ENCODE results near the gene ADPRHL1.

Gene ADPRHL1

DNA sequence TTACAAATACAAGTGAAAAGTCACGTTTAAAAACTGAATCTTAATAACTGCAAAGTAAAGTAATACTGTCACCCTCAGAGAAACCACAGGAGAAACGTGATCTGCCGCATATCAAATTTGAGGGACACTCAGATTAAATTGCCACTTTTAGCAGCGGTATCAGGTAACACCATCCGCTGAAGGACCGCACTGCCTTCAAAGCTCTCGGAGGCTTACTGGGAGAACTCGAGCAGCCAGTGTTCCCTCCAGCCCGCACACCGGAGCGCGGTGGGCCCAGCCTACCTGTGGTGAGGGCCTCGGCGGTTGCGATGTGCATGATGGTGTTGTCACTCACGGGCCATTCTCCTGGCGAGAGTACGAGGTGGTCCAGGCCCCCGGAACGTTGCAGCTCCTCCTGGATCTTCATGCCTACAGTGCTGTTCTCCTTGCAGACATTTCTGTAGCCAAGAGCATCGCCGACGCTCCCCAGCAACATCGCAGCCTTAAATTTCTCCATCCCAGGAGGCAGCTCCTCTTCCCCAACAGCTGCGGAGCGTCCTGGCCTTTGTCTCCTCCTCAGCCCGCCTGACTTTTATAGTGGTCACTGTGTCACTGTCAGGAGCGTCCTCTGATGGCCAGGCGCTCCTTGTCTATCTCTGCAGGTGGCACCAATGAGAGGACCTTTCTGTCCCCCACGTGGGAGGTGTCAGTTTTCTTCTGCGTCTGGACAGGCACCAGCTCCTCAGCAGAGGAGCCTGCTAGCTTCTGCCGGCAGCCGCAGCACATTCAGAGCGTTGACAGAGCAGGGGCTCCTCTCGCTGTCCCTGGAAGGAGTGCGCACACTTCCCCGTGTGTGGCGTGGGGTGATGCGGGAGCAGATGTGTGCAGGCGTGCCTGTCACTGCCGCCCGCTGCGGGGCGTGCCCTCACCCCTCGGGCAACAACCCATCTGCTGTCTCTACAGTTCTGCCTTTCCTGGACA, at the start of gene ADPRHL1:
ADPRHL1 (minus strand) TSS at position 547 of the 960 bp plus-strand sequence; CDS start at position 496, 51 bp downstream.
- DNase-seq (ENCODE audit: low read depth in 3 of 3) = no peak

DNA sequence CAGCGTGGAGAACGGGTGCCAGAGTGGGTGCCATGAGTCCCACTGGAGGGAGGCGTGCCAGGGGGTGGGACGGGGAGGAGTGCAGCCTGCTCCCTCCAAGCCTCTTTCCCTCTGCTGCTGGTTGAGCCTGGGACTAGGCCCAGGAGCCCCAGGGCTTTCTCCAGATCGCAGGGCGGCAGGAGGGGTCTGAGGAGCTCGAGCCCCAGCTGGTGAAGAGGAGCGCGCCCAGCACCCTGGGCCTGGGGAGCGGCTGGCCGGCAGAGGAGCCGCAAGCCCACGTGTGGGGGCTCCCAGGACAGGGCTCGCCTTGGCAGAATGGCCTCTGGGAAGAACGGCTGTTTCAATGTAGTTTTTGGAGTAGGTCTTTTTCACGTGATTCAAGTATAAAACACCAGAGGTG, 49.4 kb upstream of the ADPRHL1 start:
- DNase-seq (ENCODE audit: low read depth in 3 of 3) = no peak

DNA sequence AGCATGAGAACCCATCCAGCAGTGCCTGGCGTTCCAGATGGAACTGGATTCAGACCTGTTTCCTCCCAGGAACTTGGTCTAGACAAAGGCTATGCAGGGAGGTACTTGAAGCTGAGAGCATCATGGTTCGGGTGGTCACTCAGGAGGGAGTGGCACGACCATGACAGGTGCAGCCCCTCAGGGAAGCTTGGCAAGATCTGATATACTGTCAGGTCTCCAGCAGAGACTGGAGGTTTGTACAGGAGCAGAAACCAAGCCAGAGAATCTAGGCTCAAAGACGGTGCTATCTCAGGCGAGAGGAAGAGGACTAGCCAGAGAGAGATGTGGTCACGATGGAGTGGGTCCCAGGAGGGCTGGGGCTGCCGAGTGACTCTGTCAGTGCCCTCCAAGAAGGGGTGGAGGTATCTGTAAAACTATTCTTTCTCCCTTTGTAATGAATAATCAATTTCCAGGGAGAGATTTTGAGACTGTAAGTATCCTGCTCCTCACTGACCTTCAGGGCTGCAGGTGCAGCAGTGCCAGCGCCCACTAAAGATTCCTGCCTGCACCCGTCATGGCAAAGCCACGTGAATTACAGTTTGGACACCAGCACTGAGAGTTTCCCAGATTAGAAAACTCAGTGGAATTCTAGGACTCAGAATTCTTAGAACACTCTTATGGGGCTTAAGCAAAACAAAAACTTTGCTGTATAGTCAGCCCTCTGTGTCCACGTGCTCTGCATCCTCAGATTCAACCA, 47.4 kb upstream of the ADPRHL1 start:
- DNase-seq (ENCODE audit: low read depth in 3 of 3) = no peak

DNA sequence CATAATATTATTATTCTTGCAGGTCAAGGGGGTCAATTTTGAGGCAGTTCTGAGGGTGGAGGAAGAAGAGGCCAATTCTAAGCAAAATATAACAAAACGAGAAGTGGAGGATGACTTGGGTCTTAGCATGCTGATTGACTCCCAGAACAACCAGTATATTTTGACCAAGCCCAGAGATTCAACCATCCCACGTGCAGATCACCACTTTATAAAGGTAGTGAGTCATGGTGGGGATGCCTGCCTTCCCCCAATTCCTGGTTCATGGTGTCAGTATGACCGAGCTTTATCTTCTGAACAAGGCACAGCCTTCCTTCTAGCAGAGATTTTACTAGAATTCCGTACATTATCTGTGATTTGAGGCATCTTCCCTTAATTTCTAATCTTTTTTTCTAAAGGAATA, 46.6 kb upstream of the ADPRHL1 start:
- no peak for DNase-seq (ENCODE audit: low read depth in 3 of 3)

DNA sequence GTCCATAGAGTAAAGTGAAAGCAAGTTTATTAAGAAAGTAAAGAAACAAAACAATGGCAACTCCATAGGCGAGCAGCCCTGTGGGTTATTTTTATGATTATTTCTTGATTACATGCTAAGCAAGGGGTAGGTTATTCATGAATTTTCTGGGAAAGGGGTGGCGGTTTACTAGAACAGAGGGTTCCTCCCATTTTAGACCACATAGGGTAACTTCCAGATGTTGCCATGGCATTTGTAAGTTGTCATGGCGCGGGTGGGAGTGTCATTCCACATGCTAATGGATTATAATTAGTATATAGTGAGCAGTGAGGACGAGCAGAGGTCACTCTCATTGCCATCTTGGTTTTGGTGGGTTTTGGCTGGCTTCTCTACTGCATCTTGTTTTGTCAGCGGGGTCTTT, 45.6 kb upstream of the ADPRHL1 start:
- DNase-seq (ENCODE audit: low read depth in 3 of 3) = no peak

DNA sequence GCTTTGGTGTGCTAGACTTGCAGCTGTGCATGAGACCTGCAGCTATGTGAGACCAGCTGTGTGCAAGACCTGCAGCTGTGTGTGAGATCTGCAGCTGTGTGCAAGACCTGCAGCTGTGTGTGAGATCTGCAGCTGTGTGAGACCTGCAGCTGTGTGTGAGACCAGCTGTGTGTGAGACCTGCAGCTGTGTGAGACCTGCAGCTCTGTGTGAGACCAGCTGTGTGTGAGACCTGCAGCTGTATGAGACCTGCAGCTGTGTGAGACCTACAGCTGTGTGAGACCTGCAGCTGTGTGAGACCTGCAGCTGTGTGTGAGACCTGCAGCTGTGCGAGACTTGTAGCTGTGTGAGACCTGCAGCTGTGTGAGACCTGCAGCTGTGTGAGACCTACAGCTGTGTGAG, 43.9 kb upstream of the ADPRHL1 start:
- DNase-seq (ENCODE audit: low read depth in 3 of 3) = no peak

DNA sequence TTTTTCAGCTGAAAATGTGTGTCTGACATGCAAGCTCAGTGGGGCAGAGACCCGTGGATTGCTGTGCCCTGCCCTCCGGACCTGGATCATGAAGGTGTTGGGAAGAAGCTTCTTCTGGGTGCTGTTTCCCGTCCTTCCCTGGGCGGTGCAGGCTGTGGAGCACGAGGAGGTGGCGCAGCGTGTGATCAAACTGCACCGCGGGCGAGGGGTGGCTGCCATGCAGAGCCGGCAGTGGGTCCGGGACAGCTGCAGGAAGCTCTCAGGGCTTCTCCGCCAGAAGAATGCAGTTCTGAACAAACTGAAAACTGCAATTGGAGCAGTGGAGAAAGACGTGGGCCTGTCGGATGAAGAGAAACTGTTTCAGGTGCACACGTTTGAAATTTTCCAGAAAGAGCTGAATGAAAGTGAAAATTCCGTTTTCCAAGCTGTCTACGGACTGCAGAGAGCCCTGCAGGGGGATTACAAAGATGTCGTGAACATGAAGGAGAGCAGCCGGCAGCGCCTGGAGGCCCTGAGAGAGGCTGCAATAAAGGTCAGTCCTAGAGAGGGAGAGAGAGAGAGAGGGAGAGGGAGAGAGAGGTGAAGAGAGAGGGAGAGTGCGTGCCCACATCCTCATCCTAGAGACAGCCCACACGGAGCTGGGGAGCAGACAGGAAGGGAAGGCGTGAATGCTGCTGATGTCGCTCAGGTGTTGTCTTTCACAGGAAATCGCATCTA, 42.4 kb upstream of the ADPRHL1 start:
- DNase-seq (ENCODE audit: low read depth in 3 of 3) = no peak

DNA sequence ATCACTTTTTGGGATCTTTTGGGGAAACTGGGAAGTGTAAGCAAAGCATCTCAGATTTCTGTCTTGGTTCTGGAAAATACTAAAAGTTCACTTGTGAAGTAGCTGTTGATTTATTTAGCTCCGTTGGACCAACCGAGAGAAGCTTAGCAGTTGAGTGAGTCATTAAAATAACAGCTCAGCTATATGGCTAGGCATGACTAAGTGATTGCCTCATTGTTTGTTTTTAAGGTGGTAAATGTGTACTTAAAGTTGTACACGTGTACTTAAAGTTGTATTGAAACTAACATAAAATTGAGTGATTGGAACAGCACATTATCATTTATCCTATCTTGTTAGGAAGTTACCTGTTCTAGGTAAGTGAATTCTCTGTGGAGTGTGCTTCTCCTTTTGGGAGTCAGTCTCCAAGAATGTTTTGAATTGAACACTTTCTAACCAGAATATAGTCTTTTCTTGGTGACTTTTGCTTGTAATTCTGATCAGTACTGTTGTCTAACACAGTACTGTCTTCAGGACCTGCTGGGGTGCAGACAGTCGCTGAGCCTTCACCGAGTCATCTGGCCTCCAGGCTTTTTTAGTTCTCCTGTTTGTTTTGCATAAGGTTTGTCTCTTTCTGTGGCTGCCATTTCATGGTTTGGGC, 40.1 kb upstream of the ADPRHL1 start:
- DNase-seq (ENCODE audit: low read depth in 3 of 3) = no peak

DNA sequence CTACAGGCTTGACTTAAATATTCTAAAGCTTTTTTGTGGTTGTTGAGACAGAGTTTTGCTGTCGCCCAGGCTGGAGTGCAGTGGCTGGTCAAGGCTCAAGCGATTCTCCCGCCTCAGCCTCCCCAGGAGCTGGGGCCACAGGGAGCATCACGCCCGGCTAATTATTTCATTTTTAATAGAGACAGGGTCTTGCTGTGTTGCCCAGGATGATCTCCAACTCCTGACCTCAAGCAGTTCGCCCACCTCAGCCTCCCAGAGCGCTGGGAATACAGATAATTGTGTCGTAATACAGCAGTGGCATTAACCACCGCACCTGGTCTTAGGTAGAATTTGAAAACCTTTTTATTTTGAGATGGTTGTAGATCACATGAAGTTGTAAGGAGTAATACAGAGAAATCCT, 38.7 kb upstream of the ADPRHL1 start:
- no peak for DNase-seq (ENCODE audit: low read depth in 3 of 3)

DNA sequence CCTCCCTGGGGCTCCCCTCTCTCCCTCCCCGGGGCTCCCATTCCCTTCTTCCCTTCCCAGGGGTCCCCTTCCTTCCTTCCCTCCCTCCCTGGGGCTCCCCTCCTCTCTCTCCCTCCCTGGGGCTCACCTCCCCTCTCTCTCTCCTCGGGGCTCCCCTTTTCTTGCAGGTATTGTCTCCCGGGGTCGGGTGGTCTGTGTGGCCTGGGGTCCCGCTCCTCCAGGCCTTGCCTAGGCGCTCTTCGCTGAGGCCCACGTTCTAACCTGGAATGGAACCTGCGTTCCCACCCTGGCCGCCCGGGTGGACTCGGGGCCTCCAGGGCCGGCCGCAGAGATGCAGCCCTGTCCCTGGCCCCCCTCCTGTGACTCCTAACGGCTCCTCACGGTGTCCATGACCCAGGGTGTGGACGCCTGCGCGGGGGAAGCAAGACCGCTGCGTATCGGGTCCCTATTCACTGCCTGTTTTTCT, 38.2 kb upstream of the ADPRHL1 start:
- DNase-seq (ENCODE audit: low read depth in 3 of 3) = no peak

DNA sequence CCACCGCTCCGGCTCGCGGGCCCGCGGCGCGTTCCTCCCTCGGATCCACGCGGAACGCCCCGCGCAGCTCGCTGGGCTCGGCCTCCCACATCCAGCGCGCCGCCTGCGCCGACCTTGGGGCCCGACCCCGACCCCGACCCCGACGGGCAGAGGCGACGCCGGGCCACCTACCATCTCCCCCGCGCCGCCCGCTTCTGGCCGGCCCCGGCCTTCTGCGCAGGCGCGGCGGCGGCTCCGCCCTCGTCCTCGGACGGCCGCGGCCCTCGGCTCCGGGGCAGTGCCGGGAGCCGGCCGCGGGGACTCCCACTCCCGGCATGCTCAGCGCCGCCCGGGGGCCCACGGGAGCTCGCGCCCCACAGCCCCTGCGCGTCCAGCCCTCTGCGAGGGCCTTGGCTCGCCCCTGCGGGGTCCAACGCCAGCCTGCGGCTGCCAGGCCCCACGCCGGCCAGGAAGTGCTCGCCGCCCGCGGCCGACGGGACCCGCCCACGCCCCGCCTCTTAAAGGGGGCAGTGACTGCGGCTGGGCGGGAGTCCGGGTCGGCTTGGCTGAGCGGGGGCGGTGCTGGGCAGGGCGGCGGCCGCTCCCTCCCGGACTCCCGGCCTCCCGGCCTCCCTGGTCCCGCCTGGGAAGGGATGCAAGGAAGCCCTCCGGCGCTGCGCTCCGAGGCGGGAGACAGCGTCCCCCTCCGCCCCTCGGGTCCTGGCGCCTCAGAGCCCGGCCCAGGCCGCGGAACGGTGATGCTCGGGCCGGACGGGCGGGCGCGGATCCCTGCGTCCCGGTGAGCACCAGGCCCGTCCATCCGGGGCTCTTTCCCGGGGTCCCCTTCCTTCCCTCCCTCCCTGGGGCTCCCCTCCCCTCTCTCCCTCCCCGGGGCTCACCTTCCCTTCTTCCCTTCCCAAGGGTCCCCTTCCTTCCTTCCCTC, 37.5 kb upstream of the ADPRHL1 start, which contains the start of gene DCUN1D2:
DCUN1D2 (minus strand) TSS at position 216 of the 922 bp plus-strand sequence; CDS start at position 174, 42 bp downstream.
- peak; percentile 43 to 80 (median 52) for DNase-seq (ENCODE audit: low read depth in 3 of 3)

DNA sequence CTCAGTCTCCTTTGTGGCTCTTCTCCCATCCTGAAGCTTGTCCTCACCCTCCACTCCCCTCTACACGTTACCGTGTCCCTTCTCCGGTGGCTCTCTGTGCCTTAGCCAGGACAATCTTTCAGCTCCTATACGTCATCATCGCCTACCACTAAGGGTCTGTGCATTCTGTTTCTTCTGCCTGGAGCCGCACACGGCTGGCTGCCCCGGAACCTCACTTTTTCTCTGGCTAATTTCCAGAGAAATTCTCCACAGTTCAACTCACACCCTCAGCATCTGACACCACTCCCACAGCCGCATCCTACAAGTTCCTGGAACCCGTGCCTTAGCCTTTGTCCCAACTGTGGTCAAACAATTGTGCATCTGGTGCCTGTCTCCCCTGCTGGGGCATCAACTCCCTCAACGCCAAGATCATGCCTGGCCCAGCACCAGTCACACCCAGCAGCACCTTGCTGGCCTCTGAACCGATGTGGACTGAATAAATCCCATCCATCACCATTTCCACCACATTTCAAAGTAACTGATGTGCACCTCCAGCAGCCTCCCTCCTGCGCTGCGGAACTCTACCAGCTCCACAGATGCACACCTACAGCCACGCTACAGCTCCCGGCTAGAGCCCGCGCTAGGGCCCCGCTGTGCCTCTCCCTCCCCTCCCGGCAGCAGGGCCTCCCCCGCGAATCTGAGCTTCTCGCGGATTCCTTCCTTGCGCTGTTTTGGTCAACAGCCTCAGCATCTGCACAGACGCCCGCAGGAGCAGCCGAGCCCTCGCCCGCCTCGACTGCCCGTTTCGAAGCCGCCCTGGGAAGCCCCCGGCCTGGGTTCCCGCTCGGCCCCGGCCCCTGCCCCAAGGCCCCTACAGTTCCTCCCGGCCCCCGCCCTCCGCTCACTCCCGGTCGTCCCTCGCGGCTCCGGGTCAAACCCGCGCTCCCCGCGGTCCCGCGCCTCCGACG, 36.5 kb upstream of the ADPRHL1 start:
- peak; percentile 3 to 31 (median 21) for DNase-seq (ENCODE audit: low read depth in 3 of 3)

DNA sequence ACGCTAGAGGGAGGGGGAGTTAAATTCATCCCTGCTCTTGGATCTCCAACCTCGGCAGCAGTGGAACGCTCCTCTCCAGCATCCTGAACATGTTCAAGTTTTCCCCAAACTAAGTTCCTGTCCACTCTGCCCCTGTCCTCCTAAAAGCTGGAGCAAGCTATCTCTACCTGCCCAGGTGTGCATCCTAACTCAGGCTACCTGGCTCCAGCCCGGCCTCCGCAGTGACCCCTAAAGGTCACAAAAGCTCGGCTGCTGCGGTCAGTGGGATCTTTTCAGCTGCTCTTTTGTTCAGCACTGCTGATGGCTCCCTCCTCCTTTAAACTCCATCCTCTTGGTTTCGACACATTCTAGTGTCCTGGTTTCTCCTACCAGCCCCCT, 35.9 kb upstream of the ADPRHL1 start:
- no peak for DNase-seq (ENCODE audit: low read depth in 3 of 3)

DNA sequence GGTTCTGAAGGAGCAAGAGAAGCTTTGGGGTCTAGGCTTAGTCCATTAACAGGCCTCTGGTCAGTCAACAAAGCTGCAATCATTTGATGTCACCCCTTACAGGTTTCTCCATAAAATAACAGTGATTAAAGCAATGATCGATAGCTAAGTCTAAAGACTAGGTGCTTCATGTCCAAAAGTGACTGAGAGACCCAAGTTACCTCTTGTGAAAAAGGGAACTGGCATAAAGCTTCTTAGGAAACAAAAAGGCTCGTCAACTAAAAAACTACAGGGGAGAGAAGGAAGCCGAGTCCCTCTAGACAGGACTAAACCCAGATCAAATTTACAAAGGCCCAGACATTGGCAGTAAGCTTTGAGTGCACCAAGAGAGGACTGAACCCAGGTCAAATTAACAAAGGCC, 35.0 kb upstream of the ADPRHL1 start:
- DNase-seq (ENCODE audit: low read depth in 3 of 3) = no peak

DNA sequence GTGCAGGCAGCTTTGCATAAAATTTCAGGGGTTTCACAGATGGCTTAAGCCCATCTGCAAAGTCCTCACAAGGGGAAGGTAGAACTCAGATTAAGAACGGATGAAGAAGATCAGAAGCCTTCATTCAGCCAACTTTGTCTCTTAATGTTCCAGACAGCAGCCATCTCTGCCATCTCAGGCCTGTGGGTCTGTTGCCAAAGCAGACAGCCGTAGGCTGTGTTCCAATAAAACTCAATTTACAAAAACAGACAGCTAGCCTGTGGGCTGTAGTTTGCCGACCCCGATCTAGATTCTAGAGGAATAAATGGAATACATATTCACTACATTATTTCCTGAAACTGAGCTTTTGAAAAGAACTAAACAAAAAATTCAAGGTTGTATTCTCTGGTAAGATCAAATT, 33.4 kb upstream of the ADPRHL1 start:
- no peak for DNase-seq (ENCODE audit: low read depth in 3 of 3)

DNA sequence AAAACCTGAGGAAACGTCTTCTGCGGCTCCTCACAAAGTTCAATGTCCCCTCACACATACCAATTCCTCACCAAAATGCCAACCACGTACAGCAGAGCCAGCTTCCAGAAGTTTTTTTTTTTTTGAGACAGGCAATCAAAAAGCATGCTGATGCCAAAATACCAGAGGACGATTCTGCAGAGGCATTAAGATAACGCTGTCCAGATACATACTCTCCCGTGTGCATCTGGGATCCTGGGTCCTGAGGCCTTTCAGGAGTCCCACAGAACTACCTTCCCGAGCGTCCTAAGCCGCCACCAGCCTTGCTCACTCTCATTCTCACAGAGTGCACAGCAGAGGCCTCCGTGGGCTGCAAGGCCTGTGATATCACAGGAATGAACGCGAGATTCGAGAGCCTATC, 32.3 kb upstream of the ADPRHL1 start:
- no peak for DNase-seq (ENCODE audit: low read depth in 3 of 3)

DNA sequence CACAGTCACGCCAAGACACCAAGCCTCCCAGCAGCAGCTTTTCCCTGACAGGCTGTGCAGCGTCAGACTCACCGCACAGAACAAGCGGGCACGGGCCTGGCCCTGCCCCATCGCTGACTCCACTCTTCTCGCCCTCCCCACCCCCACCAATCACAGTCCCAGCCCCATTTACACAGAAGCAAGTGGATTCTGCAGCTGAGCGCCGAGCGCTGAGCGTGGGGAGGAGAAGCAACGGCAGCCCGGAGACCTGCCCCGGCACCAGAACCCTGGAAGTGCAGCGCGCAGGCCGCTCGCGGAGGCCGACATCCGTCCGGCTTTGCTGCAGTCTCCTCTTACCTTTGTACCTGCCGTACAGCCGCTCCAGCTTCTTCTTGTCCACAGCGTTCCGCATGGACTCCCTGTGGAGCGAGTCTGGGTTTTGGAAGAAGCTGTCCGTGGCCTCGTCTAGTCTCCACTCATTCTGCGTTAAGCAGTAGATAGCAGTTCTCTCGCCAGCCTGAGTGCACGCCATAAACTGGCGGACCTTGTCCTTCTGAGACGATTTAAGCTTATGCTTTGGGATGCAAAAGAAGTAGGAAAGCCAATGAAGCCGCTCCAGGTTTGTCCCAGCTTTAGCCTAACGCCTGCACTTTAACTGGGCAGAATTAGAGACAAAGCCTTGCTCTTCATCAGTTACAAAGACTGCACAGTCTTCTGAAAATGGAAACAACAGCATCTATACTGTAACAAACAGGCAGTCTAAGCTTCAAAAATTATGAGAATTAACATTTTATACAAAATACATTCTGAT, 30.4 kb upstream of the ADPRHL1 start:
- no peak for DNase-seq (ENCODE audit: low read depth in 3 of 3)

DNA sequence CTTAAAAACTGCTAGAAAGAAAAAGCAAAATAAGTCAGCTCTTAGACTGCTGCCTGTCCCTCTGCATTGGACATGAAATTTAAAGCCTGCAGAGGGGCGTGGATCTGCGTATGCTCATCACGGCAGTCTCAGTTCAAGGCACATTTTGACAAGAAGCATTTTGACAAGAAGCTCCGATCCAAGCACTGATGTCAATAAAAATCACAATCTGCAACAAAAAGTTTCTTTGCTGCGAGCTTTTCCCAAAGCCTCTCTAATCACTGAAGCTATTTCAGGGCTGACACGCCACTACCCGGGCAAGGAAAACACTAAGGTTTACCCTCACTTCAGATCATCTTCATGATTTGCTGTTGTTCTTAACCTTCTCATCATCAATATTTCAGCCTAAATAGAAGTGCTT, 29.8 kb upstream of the ADPRHL1 start:
- DNase-seq (ENCODE audit: low read depth in 3 of 3) = no peak

Measured in stimulated activated CD4-positive, alpha-beta T cell treated with anti-CD3 and anti-CD28 coated beads, TNF-alpha, amount 100 ng/mL, for 48 hours (primary cell).